NCI-H1417 (cell line): ENCODE data around the gene TRIO.

ENCODE experiments used
- DNase-seq, 3 experiments: peaks; one replicate each; lab custom pipeline; 2025; lab: John Stamatoyannopoulos, UW

The TRIO gene

GRCh38 chr5:14123551-14123950 is 19.6 kb upstream of the TRIO start:
- no peak for DNase-seq

GRCh38 chr5:14123974-14124482 is 19.1 kb upstream of the TRIO start:
- peak; percentile 15 to 67 (median 44) for DNase-seq

- DNase-seq = no peak
Observed at GRCh38 chr5:14125262-14125661, 17.9 kb upstream of the TRIO start.

- DNase-seq = no peak
Observed at GRCh38 chr5:14127587-14127986, 15.6 kb upstream of the TRIO start.

GRCh38 chr5:14128079-14128478 is 15.1 kb upstream of the TRIO start:
- no peak for DNase-seq

- DNase-seq = peak in 1 of 3 experiments; percentile 38
Observed at GRCh38 chr5:14129123-14129522, 14.0 kb upstream of the TRIO start.

GRCh38 chr5:14131855-14132503 is 11.2 kb upstream of the TRIO start:
- no peak for DNase-seq

GRCh38 chr5:14133394-14133793 is 9.7 kb upstream of the TRIO start:
- DNase-seq = no peak

- DNase-seq = no peak
Observed at GRCh38 chr5:14134083-14134482, 9.1 kb upstream of the TRIO start.

- DNase-seq = no peak
Observed at GRCh38 chr5:14134771-14135170, 8.4 kb upstream of the TRIO start.

- DNase-seq = no peak
Observed at GRCh38 chr5:14135621-14136020, 7.5 kb upstream of the TRIO start.

- peak in 1 of 3 experiments; percentile 31 for DNase-seq
Observed at GRCh38 chr5:14136228-14136627, 6.9 kb upstream of the TRIO start.

GRCh38 chr5:14138608-14139540 is 4.3 kb upstream of the TRIO start:
- DNase-seq = peak in 1 of 3 experiments; percentile 40

- no peak for DNase-seq
Observed at GRCh38 chr5:14141764-14142163, 1.4 kb upstream of the TRIO start.

- peak in 1 of 3 experiments; percentile 34 for DNase-seq
Observed at GRCh38 chr5:14142202-14142826, 828 bp upstream of the TRIO start.

- no peak for DNase-seq
Observed at GRCh38 chr5:14143546-14143840, 351 bp downstream of the TRIO start.

GRCh38 chr5:14143841-14144585 is 871 bp downstream of the TRIO start:
- peak; percentile 43 to 81 (median 80) for DNase-seq

- peak; percentile 65 to 80 (median 77) for DNase-seq
Observed at GRCh38 chr5:14144586-14145434, 1.7 kb downstream of the TRIO start.

GRCh38 chr5:14145435-14146334 is 2.5 kb downstream of the TRIO start:
- no peak for DNase-seq

GRCh38 chr5:14146725-14147124 is 3.6 kb downstream of the TRIO start:
- peak in 2 of 3 experiments; percentile 36 to 78 for DNase-seq
